Measurements from ENCODE around the gene PHLDA1.
"Not testable (repeated sequence)": the region's sequence is repeated elsewhere in the genome, so short reads cannot be mapped to it uniquely, and the experiment has no call there.

Gene PHLDA1

DNA sequence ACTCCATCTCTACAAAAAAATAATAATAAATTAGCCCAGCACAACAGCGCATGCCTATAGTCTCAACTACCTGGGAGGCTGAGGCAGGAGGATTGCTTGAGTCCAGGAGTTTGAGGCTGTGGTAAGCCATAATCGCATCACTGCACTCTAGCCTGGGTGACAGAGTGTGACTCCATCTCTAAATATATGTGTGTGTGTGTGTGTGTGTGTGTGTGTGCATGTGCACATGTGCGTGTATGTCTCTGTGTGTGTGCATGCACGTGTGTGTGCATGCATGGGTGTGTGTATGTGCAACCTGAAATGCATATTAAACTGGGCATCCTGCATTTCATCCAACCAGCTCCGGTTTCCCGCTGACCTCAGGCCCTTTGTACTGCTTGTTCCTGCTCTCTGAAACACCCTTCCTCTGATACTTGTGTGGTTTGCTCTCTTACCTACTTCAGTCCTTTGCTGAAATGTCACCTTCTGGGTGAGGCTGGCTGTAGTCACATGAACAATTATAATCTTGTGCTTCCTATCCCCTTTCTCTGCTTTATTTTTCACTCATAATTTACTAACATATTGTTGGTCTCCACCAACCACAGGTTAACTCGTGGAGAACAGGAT is 46.9 kb downstream of the PHLDA1 start:
- peak; percentile 20 for DNase-seq

DNA sequence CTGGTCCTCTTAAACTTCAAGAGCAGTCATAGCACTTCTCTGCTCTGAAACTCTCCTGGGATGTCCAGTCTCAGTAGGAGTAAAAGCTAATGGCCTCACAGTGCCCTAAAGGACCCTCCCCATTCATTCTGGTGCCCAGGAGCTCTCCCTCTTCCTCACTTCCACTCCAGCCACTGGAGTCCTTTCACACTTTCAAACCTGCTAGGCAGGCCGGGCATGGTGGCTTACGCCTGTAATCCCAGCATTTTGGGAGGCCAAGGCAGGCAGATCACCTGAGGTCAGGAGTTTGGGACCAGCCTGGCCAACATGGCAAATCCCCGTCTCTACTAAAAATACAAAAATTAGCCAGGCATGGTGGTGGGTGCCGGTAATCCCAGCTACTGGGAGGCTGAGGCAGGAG is 47.7 kb downstream of the PHLDA1 start:
- DNase-seq = not testable (repeated sequence)

DNA sequence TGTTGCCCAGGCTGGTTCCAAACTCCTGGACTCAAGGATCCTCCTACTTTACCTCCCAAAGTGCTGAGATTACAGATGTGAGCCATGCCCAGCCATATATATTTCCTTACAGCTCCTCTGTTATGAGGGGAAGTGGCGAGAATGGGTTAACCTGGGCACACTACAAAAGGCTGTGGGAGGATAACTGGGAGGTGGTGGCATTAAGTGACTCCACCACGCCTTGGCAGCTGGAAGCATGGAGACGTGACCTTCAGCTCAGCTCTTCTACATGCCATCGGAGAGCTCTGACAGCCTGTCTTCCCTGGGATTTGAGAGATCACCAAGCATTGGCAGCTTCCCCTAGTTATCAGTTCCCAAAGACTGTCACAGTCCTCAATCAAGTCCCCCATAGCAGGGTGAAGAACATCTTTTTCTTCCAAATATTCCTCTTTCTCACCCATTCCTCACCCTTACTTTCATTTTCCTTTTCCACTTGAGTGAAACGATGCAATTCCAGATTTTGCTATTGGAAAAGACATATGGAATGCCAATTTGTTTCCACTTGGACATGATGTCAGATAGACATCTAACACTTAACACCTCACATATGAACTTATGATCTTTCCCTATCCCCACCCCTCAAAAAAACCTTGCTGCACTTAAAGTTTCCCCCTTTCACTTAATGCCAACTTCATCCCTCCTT is 48.5 kb downstream of the PHLDA1 start:
- no peak for DNase-seq

DNA sequence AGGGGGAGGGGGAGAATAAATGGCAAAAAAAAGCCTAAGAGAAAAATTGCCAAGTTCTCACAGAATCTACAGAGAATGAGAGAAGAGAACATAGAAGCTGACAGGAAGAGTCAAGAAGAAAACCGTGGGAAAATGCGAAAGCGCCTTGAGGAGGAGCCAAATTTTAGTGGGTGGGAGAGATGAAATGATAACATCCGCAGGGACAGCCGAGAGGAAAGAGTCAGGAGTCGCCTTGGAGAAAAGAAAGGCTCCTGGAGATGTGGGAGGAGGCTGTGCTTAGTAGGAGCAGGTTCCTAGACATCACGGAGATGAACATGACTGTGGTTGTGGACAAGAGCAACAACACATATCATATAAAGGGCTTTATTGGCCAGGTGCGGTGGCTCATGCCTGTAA is 49.4 kb downstream of the PHLDA1 start:
- DNase-seq = no peak

DNA sequence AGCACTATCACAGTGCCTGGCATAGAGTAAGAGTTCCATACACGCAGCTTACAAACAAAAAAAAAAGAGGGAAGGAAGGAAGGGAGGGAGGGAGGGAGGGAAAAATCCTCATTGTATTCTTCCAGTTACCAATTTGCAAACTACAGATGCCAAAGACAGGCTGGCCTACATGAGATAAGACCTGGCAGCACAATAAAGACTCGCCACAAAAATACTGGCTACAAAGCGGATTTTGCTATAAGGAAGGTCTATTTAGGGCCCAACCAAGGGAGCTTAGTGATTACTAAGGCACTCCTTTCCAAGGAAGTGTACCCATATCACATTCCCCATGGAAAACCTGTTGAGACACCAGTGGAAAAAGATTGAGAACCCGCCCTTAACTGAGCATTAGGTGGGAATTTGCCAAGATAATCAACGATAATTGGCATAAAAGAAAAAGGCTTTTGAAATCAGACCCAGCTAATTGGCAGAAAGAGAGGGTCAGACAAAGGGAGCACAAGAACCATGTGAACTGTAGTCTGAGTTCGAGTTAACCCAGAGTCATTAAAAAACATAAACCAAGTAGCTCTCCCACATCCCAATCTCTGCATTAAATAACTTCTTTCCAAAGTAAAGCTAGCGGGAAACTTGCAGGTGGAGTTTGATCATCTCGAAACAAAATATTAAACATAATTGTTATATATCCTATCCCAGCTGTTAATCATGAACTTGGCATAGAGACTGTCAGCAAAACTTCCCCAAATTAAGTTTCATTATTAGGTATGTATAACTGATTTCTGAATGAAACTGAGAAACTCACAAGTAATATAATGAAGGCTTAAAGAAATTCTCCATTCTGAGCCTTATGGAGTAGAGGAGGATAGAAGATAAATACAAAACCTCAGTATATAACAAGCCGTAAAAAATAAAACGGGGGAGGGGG is 50.1 kb downstream of the PHLDA1 start:
- no peak for DNase-seq

DNA sequence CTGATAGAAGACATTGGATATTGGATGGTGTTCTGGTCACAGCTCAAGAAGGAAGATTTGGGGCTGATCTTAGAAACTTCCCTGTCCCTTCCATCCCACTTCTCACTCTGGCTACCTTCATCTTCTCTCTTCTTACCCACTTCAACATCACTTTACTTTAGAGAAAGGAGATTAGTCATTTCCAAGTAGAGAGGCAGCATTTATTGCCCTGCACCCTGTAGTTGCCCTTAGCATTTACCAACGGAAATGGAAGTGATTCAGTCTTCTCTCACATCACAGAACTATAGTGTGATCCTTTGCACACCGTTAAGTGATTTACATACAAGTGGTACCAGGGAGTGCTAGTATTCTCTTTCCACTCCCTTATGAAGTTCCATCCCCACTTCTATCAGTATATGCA is 52.4 kb downstream of the PHLDA1 start:
- DNase-seq = peak; percentile 86

DNA sequence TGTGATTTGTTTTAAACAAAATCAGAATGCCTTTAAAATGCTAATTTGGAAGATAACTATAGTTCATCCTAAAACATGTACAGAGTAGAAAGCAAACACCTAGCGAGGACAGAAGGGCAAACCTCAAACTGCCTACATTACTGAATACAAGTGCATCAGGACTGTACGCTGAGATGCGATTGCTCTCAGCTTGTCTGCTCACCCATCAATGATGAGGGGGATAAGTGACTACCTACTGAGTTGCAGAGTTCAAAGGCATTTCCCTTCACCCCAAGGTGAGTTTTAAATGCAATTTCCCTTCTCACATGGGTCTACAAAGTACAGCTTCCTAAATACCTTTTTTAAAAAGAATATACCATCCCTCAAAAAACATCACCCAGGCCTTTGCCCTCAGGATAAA is 52.9 kb downstream of the PHLDA1 start:
- DNase-seq = peak; percentile 19

DNA sequence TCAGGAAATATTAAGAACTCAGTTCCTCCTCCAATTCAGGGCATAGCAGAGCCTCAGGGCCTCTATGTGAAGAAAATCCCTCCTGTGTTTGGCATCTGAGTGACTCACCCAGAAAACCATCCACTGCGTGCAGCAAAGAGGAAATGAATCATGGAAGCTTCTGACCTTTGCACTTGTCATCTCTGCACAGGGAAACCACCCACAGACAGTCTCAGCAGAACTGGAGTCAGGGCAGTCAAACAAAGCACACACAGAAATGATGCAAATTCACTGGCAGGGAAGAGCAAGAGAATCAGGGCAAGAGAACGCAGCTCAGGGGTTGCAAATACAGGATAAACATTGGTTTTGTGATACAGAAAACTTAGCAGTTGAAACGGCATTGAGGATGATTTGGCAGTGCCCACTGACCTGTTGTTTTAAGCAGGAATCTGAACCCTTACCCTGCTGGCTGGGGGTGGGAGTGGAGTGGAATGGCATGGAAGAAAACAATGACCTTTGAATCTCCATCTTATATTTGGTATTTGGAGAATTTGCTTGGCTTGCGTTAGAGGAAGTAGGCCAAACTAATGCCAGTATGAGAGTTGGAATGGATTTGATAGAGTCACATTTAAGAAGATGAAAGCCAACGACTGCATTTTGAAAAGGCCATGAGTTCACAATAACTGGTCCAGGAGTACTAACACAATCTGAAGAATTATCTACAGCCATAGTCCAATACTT is 53.5 kb downstream of the PHLDA1 start:
- peak; percentile 95 for DNase-seq

DNA sequence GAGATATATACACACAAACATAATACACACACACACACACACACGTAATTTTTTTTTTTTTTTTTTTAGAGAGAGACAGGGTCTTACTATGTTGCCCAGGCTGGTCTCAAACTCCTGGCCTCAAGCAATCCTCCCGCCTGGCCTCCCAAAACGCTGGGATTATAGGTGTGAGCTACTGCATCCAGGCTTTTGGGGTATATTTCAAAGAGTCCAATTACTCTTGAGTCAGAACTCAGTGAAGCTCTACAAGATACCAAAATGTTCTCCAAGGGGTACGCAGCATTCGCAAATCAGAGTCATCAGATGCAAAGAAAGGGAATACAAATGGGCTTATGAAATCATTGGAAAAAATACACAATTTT is 54.0 kb downstream of the PHLDA1 start:
- DNase-seq = no peak

DNA sequence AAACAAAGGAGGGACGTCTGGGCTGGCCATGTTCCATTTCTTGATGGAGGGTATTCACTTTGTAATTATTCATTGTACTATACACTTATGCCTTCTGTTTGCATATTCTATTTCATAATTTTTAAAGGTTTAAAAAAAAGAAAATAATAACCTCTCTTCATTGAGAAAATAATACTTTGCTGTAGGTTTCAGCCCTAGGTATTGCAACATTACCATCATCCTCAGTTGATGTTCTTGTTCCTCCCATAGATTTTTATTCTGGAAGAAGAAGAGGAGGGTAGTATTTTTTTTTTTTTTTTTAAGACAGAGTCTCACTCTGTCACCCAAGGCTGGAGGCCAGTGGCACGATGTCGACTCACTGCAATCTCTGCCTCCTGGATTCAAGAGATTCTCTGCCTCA is 54.7 kb downstream of the PHLDA1 start:
- no peak for DNase-seq

DNA sequence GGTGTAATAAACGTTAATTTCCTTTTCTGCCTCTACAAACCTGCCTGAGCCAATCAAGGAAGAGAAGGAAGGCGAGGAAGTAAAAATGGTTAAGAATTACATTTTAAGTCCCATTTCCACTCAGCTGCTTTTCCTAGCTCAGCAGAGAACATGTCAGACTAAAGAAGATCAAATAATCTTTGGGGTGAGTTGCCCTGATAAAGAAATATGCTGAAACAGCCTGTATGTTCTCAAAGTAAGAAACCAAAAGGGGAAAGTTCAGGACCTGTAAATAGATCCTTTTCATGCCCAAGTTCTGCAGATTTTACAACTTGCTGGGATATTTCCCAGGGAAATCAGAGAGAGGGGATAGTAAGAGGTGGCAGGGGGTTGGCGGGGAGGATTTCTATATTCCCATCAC is 55.5 kb downstream of the PHLDA1 start:
- DNase-seq = no peak

DNA sequence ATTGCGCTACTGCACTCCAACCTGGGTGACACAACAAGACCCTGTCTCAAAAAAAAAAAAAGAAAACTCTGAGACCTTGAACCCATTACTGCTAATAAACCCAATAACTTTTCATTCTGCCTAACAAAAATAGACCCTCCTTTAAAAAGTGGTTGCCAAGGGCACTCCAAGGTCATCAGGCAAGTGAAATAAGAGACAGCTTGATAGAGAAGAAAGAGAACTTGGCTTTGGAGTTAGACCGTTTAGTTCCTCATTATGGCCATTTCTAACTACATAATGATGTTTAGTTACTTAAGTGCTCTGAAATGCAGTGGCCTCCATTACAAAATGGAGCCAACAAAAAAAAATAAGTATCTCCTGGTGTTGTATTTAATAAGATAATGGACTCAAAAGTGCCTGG is 55.9 kb downstream of the PHLDA1 start:
- DNase-seq = no peak
